Measurements from ENCODE around the gene CCDC150. TPM values are rescaled to one million over a fixed set of nuclear protein-coding genes. Genes with fewer than 3 reads are reported as not detected.
"Not testable (repeated sequence)": the region's sequence is repeated elsewhere in the genome, so short reads cannot be mapped to it uniquely, and the experiment has no call there.

The CCDC150 gene
- total RNA-seq, 1 experiment from 2014 or later = 38.0 TPM

DNA sequence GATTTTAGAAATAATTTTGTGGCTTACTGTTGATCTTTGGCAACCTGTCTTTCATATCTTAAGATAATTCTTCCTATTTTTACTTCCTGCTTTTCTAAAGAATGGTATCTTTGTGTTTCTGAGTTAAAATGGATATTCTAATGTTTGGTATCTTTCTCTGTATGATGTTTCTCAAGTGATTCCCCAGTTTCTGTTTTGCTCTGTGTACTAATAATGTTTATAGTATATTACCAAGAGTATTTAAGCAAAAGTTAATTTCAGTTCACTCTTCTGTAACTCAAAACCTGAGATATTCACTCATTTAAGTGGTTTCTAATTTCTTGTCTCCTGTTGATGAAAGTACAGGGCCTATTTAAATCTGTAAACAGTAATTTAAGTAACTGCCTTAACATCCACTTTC lies 58.3 kb downstream of the CCDC150 start:
- intact Hi-C loops (cut with micrococcal nuclease; ENCODE audit: unreplicated experiment) = no loop called here
- DNase-seq (ENCODE audit: low spot score) = no peak
- H3K27ac ChIP-seq (ENCODE audit: low read depth, low read length, poor library complexity, severe bottlenecking) = no peak overlapping the region
- no peaks in the 10 kb centered on the region for H3K36me3 ChIP-seq (ENCODE audit: insufficient read depth, low read length, poor library complexity, severe bottlenecking)
- no TSS peak for BruUV-seq (replicated peaks)
- no peak overlapping the region for H3K4me3 ChIP-seq (ENCODE audit: low read depth, low read length, poor library complexity, severe bottlenecking)
- ChIA-PET POLR2A (ENCODE audit: low non-redundant PET) (no interaction called here), CTCF (no interaction called here)
- H3K9me3 ChIP-seq (ENCODE audit: low read depth, low read length, poor library complexity, severe bottlenecking) = no peaks in the 10 kb centered on the region
- no peaks in the 10 kb centered on the region for H3K4me1 ChIP-seq (ENCODE audit: insufficient read depth, low read length, poor library complexity, severe bottlenecking)
- H3K27me3 ChIP-seq (replicated peaks; ENCODE audit: insufficient read depth, low read depth, low read length, poor library complexity) = no peaks in the 10 kb centered on the region
- no peak for TF ChIP-seq EZH2 (IDR thresholded peaks at IDR 0.05; ENCODE audit: borderline replicate concordance, low read depth, low read length, poor library complexity, severe bottlenecking)
- TF ChIP-seq, protein P1, sequence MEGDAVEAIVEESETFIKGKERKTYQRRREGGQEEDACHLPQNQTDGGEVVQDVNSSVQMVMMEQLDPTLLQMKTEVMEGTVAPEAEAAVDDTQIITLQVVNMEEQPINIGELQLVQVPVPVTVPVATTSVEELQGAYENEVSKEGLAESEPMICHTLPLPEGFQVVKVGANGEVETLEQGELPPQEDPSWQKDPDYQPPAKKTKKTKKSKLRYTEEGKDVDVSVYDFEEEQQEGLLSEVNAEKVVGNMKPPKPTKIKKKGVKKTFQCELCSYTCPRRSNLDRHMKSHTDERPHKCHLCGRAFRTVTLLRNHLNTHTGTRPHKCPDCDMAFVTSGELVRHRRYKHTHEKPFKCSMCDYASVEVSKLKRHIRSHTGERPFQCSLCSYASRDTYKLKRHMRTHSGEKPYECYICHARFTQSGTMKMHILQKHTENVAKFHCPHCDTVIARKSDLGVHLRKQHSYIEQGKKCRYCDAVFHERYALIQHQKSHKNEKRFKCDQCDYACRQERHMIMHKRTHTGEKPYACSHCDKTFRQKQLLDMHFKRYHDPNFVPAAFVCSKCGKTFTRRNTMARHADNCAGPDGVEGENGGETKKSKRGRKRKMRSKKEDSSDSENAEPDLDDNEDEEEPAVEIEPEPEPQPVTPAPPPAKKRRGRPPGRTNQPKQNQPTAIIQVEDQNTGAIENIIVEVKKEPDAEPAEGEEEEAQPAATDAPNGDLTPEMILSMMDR (conservative IDR thresholded peaks at IDR 0.05; ENCODE audit: low read depth, low read length) = no peak

DNA sequence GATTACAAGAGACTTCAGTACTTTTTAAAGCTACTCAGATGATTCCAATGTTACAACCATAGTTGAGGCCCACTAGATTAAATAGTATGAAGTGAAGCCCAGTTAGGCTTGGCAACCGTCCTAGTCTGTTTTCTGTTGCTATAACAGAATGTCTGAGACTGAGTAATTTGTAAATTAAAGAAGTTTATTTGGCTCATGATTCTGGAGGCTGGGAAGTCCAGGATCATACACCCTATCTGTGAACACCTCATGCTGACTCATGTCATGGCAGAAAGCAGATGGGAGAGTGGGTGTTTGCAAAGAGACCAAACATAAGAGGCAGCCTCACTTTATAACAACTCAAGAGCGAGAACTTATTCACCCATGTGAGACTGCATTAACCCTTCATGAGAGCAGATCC lies 63.1 kb downstream of the CCDC150 start:
- H3K36me3 ChIP-seq (ENCODE audit: insufficient read depth, low read length, poor library complexity, severe bottlenecking) = no peaks in the 10 kb centered on the region

DNA sequence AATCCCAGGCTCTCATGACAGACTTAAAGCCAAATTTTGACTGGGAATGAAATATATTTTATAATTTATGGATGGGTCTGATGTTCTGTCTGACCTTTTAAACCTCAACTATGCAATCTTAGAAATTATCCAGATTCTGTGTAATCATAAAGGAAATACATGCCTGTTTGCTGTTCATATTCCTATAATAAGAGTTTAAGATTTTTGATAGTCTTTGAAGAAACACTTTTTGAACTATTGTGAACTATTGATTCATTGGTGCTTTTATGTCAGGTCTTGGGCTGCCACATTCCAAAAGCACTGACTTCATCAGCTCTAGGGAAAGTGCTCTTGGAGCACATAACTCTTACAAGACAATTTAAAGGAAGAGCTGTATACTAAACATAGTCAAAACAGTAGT lies 64.2 kb downstream of the CCDC150 start:
- intact Hi-C loops (cut with micrococcal nuclease; ENCODE audit: unreplicated experiment) = no loop called here
- no peak overlapping the region for H3K27ac ChIP-seq (ENCODE audit: low read depth, low read length, poor library complexity, severe bottlenecking)
- POLR2A ChIA-PET (ENCODE audit: low non-redundant PET) = no interaction called here
- H3K4me3 ChIP-seq (ENCODE audit: low read depth, low read length, poor library complexity, severe bottlenecking) = no peak overlapping the region
- H3K9me3 ChIP-seq (ENCODE audit: low read depth, low read length, poor library complexity, severe bottlenecking) = no peaks in the 10 kb centered on the region
- CTCF ChIA-PET = no interaction called here
- TF ChIP-seq, protein P1 (conservative IDR thresholded peaks at IDR 0.05; ENCODE audit: low read depth, low read length) = no peak
- no peak for TF ChIP-seq EZH2 (IDR thresholded peaks at IDR 0.05; ENCODE audit: borderline replicate concordance, low read depth, low read length, poor library complexity, severe bottlenecking)
- H3K4me1 ChIP-seq (ENCODE audit: insufficient read depth, low read length, poor library complexity, severe bottlenecking) = no peaks in the 10 kb centered on the region
- no TSS peak for BruUV-seq (replicated peaks)
- DNase-seq (ENCODE audit: low spot score) = no peak
- no peaks in the 10 kb centered on the region for H3K27me3 ChIP-seq (replicated peaks; ENCODE audit: insufficient read depth, low read depth, low read length, poor library complexity)
- no peaks in the 10 kb centered on the region for H3K36me3 ChIP-seq (ENCODE audit: insufficient read depth, low read length, poor library complexity, severe bottlenecking)

More for the DNA sequence above, 63.1 kb downstream of the CCDC150 start:
- CTCF ChIA-PET = no interaction called here
- DNase-seq (ENCODE audit: low spot score) = no peak
- BruUV-seq (replicated peaks) = no TSS peak
- H3K27ac ChIP-seq (ENCODE audit: low read depth, low read length, poor library complexity, severe bottlenecking) = no peak overlapping the region
- H3K4me3 ChIP-seq (ENCODE audit: low read depth, low read length, poor library complexity, severe bottlenecking) = no peak overlapping the region
- intact Hi-C loops (cut with micrococcal nuclease; ENCODE audit: unreplicated experiment) = no loop called here
- H3K4me1 ChIP-seq (ENCODE audit: insufficient read depth, low read length, poor library complexity, severe bottlenecking) = no peaks in the 10 kb centered on the region
- POLR2A ChIA-PET (ENCODE audit: low non-redundant PET) = no interaction called here
- no peaks in the 10 kb centered on the region for H3K27me3 ChIP-seq (replicated peaks; ENCODE audit: insufficient read depth, low read depth, low read length, poor library complexity)
- TF ChIP-seq, protein P1 (conservative IDR thresholded peaks at IDR 0.05; ENCODE audit: low read depth, low read length) = no peak
- no peak for TF ChIP-seq EZH2 (IDR thresholded peaks at IDR 0.05; ENCODE audit: borderline replicate concordance, low read depth, low read length, poor library complexity, severe bottlenecking)
- H3K9me3 ChIP-seq (ENCODE audit: low read depth, low read length, poor library complexity, severe bottlenecking) = no peaks in the 10 kb centered on the region

GRCh38 chr2:196710056-196710455 lies 70.5 kb downstream of the CCDC150 start:
- CTCF ChIA-PET; intact Hi-C loops (cut with micrococcal nuclease; ENCODE audit: unreplicated experiment); H3K27ac ChIP-seq (ENCODE audit: low read depth, low read length, poor library complexity, severe bottlenecking); BruUV-seq (replicated peaks); H3K9me3 ChIP-seq (ENCODE audit: low read depth, low read length, poor library complexity, severe bottlenecking); H3K4me1 ChIP-seq (ENCODE audit: insufficient read depth, low read length, poor library complexity, severe bottlenecking); H3K36me3 ChIP-seq (ENCODE audit: insufficient read depth, low read length, poor library complexity, severe bottlenecking); POLR2A ChIA-PET (ENCODE audit: low non-redundant PET); DNase-seq (ENCODE audit: low spot score); H3K4me3 ChIP-seq (ENCODE audit: low read depth, low read length, poor library complexity, severe bottlenecking); H3K27me3 ChIP-seq (replicated peaks; ENCODE audit: insufficient read depth, low read depth, low read length, poor library complexity): not testable (repeated sequence)
